ENCODE results near the gene TM9SF3.

TM9SF3 gene

GRCh38 chr10:96482815-96483588 lies 103.8 kb downstream of the TM9SF3 start:
- no peak for DNase-seq (ENCODE audit: extremely low read depth in 1 of 2, low read depth in 1 of 2)

- DNase-seq (ENCODE audit: extremely low read depth in 1 of 2, low read depth in 1 of 2): no peak
Measured at GRCh38 chr10:96478355-96478754, 108.5 kb downstream of the TM9SF3 start.

- no peak for DNase-seq (ENCODE audit: extremely low read depth in 1 of 2, low read depth in 1 of 2)
Measured at GRCh38 chr10:96473866-96474265, 112.9 kb downstream of the TM9SF3 start.

- no peak for DNase-seq (ENCODE audit: extremely low read depth in 1 of 2, low read depth in 1 of 2)
Measured at GRCh38 chr10:96470116-96470743, 116.6 kb downstream of the TM9SF3 start.

- no peak for DNase-seq (ENCODE audit: extremely low read depth in 1 of 2, low read depth in 1 of 2)
Measured at GRCh38 chr10:96468845-96469244, 118.0 kb downstream of the TM9SF3 start.
